Measurements from ENCODE around the gene ARIH2.

- TF ChIP-seq POLR2A (IDR thresholded peaks at IDR 0.05): no peak
- TF ChIP-seq, protein P1, sequence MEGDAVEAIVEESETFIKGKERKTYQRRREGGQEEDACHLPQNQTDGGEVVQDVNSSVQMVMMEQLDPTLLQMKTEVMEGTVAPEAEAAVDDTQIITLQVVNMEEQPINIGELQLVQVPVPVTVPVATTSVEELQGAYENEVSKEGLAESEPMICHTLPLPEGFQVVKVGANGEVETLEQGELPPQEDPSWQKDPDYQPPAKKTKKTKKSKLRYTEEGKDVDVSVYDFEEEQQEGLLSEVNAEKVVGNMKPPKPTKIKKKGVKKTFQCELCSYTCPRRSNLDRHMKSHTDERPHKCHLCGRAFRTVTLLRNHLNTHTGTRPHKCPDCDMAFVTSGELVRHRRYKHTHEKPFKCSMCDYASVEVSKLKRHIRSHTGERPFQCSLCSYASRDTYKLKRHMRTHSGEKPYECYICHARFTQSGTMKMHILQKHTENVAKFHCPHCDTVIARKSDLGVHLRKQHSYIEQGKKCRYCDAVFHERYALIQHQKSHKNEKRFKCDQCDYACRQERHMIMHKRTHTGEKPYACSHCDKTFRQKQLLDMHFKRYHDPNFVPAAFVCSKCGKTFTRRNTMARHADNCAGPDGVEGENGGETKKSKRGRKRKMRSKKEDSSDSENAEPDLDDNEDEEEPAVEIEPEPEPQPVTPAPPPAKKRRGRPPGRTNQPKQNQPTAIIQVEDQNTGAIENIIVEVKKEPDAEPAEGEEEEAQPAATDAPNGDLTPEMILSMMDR (IDR thresholded peaks at IDR 0.05): no peak
Observed at GRCh38 chr3:49007771-49008528, 89.3 kb downstream of the ARIH2 start.
